ENCODE results near the gene KRTAP10-4.

DNA sequence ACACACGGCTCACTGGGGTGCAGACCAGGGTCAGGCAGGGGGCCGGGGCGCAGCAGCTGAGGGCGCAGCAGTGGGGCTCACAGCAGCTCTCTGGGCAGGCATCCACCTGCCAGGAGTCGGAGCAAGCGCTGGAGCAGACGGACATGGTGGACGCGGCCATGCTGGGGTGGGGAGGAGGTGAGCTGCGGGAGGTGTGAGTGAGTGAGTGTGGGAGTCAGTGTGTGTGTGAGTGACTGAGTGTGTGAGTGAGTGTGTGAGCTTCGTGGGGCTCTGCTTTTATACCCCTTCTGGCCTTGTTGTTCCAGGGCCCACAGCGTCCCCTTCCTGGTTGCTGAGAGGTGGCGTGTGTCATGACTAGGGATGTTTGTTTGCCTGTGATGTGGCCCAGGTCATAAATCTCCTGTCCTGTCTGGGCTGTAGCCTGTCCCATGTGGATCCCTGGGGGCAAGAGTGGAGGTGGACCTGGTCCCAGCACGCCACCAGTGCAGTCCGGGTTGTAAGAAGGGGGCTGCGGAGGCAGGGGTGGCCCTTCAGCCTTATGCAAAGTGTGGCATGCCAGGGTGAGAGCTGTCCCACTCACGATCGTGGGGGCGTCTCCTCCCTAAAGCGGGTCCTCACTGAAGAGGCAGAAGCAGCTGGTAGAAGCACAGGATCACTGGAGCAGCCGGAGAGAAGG is 33.4 kb upstream of the KRTAP10-4 start, which contains the start of gene KRTAP10-1:
- TF ChIP-seq, protein P1, sequence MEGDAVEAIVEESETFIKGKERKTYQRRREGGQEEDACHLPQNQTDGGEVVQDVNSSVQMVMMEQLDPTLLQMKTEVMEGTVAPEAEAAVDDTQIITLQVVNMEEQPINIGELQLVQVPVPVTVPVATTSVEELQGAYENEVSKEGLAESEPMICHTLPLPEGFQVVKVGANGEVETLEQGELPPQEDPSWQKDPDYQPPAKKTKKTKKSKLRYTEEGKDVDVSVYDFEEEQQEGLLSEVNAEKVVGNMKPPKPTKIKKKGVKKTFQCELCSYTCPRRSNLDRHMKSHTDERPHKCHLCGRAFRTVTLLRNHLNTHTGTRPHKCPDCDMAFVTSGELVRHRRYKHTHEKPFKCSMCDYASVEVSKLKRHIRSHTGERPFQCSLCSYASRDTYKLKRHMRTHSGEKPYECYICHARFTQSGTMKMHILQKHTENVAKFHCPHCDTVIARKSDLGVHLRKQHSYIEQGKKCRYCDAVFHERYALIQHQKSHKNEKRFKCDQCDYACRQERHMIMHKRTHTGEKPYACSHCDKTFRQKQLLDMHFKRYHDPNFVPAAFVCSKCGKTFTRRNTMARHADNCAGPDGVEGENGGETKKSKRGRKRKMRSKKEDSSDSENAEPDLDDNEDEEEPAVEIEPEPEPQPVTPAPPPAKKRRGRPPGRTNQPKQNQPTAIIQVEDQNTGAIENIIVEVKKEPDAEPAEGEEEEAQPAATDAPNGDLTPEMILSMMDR (IDR thresholded peaks at IDR 0.05; ENCODE audit: extremely low read depth in 1 of 2, insufficient read depth in 1 of 2, low read depth in 1 of 2, low read length in 2 of 2) = no peak
- TF ChIP-seq POLR2A (IDR thresholded peaks at IDR 0.05; ENCODE audit: low read depth, low read length) = no peak
- TF ChIP-seq POLR2AphosphoS5 (IDR thresholded peaks at IDR 0.05; ENCODE audit: insufficient read depth, low read depth, low read length) = no peak
- TF ChIP-seq GATA2 (IDR thresholded peaks at IDR 0.05; ENCODE audit: insufficient read depth, insufficient read length, low read depth, low read length) = no peak
- TF ChIP-seq MYC (IDR thresholded peaks at IDR 0.05; ENCODE audit: low read depth, low read length) = no peak
- no peak for TF ChIP-seq JUN (IDR thresholded peaks at IDR 0.05; ENCODE audit: borderline replicate concordance, insufficient read depth, insufficient read length, low read depth)
- TF ChIP-seq EZH2 (IDR thresholded peaks at IDR 0.05; ENCODE audit: borderline replicate concordance, low read depth, low read length, severe bottlenecking) = no peak
- TF ChIP-seq, protein P2, sequence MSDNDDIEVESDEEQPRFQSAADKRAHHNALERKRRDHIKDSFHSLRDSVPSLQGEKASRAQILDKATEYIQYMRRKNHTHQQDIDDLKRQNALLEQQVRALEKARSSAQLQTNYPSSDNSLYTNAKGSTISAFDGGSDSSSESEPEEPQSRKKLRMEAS (IDR thresholded peaks at IDR 0.05; ENCODE audit: insufficient read depth, insufficient read length) = no peak
- no peak for TF ChIP-seq FOS (IDR thresholded peaks at IDR 0.05; ENCODE audit: borderline replicate concordance, insufficient read depth, low read length)

All from endothelial cell of umbilical vein (primary cell).